ENCODE results near the gene CD81. TPM values are rescaled to one million over a fixed set of nuclear protein-coding genes. Genes with fewer than 3 reads are reported as not detected.
"Not testable (repeated sequence)": the region's sequence is repeated elsewhere in the genome, so short reads cannot be mapped to it uniquely, and the experiment has no call there.

The CD81 gene
- total RNA-seq: 457 TPM
- long read RNA-seq, transcript CD81-207 (6 exons, 890 nt): minor isoform, 7 of 452 reads
- long read RNA-seq, transcript CD81-201 (8 exons, 1,520 nt): major isoform, 417 of 452 reads
- long read RNA-seq, partial matches to known transcripts: 18 of 452 reads
- long read RNA-seq, other reads (novel, unspliced or antisense): 6 of 452 reads

- intact Hi-C loops (cut with DNase I): loop anchor here (5.0 kb wide), 1 partner anchor 70 kb away; no protein-coding TSS in a partner anchor
- DNase-seq: peak; percentile 68
- peak; percentile 61 for ATAC-seq (ENCODE audit: poor library complexity)
Observed at GRCh38 chr11:2376751-2377451, at the start of gene CD81. Gene CD81, plus strand, starts transcription at chr11:2377310. Its CDS starts 240 bp downstream, at chr11:2377550.

GRCh38 chr11:2328021-2328420 lies 49.1 kb upstream of the CD81 start:
- DNase-seq (no peak), ATAC-seq (ENCODE audit: poor library complexity) (no peak)
- intact Hi-C loops (cut with DNase I): loop anchor here (5.0 kb wide), 1 partner anchor 34 kb away; no protein-coding TSS in a partner anchor

GRCh38 chr11:2328656-2329354 lies 48.3 kb upstream of the CD81 start:
- intact Hi-C loops (cut with DNase I): loop anchor here (5.0 kb wide), 1 partner anchor 33 kb away; no protein-coding TSS in a partner anchor
- no peak for ATAC-seq (ENCODE audit: poor library complexity)
- DNase-seq: no peak

GRCh38 chr11:2329551-2329950 lies 47.6 kb upstream of the CD81 start:
- intact Hi-C loops (cut with DNase I): loop anchor here (5.0 kb wide), 1 partner anchor 33 kb away; no protein-coding TSS in a partner anchor
- ATAC-seq (ENCODE audit: poor library complexity): no peak

GRCh38 chr11:2330696-2331095 lies 46.4 kb upstream of the CD81 start:
- intact Hi-C loops (cut with DNase I): no loop called here
- ATAC-seq (ENCODE audit: poor library complexity) (no peak), DNase-seq (no peak)

More at GRCh38 chr11:2329551-2329950, 47.6 kb upstream of the CD81 start:
- DNase-seq: no peak

- DNase-seq (no peak), ATAC-seq (ENCODE audit: poor library complexity) (no peak)
- intact Hi-C loops (cut with DNase I): no loop called here
Observed at GRCh38 chr11:2331404-2331803, 45.7 kb upstream of the CD81 start.

GRCh38 chr11:2332569-2332968 lies 44.5 kb upstream of the CD81 start:
- DNase-seq; intact Hi-C loops (cut with DNase I); ATAC-seq (ENCODE audit: poor library complexity): not testable (repeated sequence)

GRCh38 chr11:2333486-2334205 lies 43.5 kb upstream of the CD81 start:
- intact Hi-C loops (cut with DNase I); DNase-seq; ATAC-seq (ENCODE audit: poor library complexity): not testable (repeated sequence)

- intact Hi-C loops (cut with DNase I); ATAC-seq (ENCODE audit: poor library complexity); DNase-seq: not testable (repeated sequence)
Observed at GRCh38 chr11:2335286-2335685, 41.8 kb upstream of the CD81 start.

- intact Hi-C loops (cut with DNase I); DNase-seq; ATAC-seq (ENCODE audit: poor library complexity): not testable (repeated sequence)
Observed at GRCh38 chr11:2338760-2339159, 38.4 kb upstream of the CD81 start.

- intact Hi-C loops (cut with DNase I): no loop called here
- DNase-seq (no peak), ATAC-seq (ENCODE audit: poor library complexity) (no peak)
Observed at GRCh38 chr11:2342557-2342956, 34.6 kb upstream of the CD81 start.

- intact Hi-C loops (cut with DNase I): no loop called here
Observed at GRCh38 chr11:2342981-2343380, 34.1 kb upstream of the CD81 start.

GRCh38 chr11:2343502-2343901 lies 33.6 kb upstream of the CD81 start:
- ATAC-seq (ENCODE audit: poor library complexity) (no peak), DNase-seq (no peak)
- intact Hi-C loops (cut with DNase I): no loop called here

More at GRCh38 chr11:2342981-2343380, 34.1 kb upstream of the CD81 start:
- DNase-seq (no peak), ATAC-seq (ENCODE audit: poor library complexity) (peak; percentile 46)

- intact Hi-C loops (cut with DNase I): no loop called here
- DNase-seq: no peak
- no peak for ATAC-seq (ENCODE audit: poor library complexity)
Observed at GRCh38 chr11:2345050-2345449, 32.1 kb upstream of the CD81 start.

GRCh38 chr11:2346014-2346413 lies 31.1 kb upstream of the CD81 start:
- intact Hi-C loops (cut with DNase I): no loop called here
- ATAC-seq (ENCODE audit: poor library complexity) (no peak), DNase-seq (no peak)

GRCh38 chr11:2346586-2347307 lies 30.4 kb upstream of the CD81 start:
- no peak for ATAC-seq (ENCODE audit: poor library complexity)

GRCh38 chr11:2347308-2347830 lies 29.7 kb upstream of the CD81 start:
- DNase-seq: no peak
- no peak for ATAC-seq (ENCODE audit: poor library complexity)
- intact Hi-C loops (cut with DNase I): no loop called here

More at GRCh38 chr11:2346586-2347307, 30.4 kb upstream of the CD81 start:
- intact Hi-C loops (cut with DNase I): no loop called here
- DNase-seq: no peak

GRCh38 chr11:2348986-2349385 lies 28.1 kb upstream of the CD81 start:
- no peak for ATAC-seq (ENCODE audit: poor library complexity)
- intact Hi-C loops (cut with DNase I): no loop called here
- DNase-seq: no peak

Measured in Right ventricle myocardium superior (tissue), 1 donor.